NK-92 treated with Interleukin-12 subunit alpha and Interleukin-12 subunit beta, amount 100 ng/mL, for 24 hours (cell line): ENCODE results near the gene STRBP.
"Not testable (repeated sequence)": the region's sequence is repeated elsewhere in the genome, so short reads cannot be mapped to it uniquely, and the experiment has no call there.

Experiments
- DNase-seq: peaks from one replicate; lab custom pipeline; 2025; lab: John Stamatoyannopoulos, UW

Gene STRBP

DNA sequence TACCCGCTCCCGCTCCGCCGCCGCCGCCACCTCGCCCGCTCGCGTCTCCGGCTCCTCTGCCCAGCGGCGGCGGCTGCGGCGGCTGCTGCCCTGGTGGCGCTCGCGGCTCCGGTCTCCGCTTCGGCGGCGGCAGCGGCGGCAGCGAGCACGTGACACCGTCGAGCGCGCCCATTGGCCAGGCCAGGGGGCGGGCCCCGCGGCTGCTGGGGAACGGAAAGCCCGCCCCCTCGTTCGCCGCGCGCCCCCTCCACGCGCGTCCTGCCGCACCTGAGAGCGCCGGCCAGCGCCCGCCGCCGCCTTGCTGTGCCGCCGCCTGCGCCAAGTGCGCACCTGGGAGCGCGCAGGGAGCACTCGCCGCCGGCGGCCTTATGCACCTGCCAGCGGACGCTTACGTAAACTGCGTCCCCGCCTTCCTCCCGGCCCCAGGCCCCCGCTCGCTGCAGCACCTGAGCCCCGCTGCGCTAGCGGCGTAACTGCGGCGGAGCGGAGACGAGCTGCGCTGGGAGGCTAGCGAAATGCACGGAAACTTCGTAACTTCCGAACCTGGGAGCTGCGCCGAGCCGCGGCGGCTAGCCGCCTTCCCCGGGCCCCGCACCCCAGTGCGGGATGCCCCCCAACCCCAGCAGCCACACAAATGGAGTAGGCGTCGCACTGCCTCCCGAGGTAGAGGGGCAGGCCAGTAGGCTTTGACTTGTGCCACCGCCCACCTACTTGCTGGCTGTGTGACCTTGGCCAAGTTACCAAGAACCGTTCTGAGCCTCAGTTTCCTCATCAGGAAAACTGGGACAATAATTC is at the start of gene STRBP:
TSS of gene STRBP (minus strand) at position 122 of the 795 bp plus-strand sequence. CDS start 84,452 bp downstream, outside the sequence.
- peak; percentile 74 for DNase-seq

- DNase-seq, result no peak
Measured at GRCh38 chr9:123316053-123316718, 47.8 kb upstream of the STRBP start.

DNA sequence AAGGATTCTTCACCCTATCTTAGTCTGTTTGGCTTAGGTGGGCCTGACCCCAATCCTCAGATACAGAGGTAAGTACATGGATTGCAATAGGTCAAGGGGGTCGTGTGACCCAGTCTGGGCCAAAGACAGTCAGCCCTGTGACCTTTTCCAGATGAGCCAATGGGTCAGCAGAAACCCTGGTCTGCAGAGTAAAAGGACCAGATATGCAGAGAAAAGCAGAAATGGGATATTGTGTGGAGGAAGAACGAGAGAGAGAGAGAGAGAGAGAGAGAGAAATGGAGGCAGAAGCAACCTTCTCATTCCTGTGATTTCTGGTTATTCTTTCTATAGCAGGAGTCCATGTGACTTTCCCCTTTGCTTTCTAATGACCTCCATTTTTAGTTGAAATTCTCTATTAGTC is 47.2 kb upstream of the STRBP start:
- no peak for DNase-seq

DNA sequence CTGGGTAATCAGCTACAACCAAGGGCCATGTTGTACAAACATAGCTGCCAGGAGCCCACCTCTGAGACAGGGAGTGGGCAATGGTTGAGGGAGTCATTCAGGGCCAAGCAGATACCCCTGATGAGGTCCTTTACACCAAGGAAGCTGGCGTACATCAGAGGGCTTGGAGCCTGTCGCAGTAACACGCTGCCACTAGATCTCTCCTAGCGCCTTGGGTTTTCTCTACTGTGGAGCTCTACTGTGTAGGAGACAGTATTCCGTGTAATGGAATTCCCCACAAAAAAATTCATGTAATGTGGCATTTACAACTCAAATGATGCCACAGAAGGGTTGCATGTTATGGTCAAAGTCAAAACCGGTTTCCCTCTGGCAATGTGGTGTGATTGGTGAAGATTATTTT is 46.2 kb upstream of the STRBP start:
- DNase-seq, result no peak

- DNase-seq, result no peak
Measured at GRCh38 chr9:123312306-123312877, 44.0 kb upstream of the STRBP start.

- DNase-seq, result no peak
Measured at GRCh38 chr9:123311250-123311752, 42.9 kb upstream of the STRBP start.

DNA sequence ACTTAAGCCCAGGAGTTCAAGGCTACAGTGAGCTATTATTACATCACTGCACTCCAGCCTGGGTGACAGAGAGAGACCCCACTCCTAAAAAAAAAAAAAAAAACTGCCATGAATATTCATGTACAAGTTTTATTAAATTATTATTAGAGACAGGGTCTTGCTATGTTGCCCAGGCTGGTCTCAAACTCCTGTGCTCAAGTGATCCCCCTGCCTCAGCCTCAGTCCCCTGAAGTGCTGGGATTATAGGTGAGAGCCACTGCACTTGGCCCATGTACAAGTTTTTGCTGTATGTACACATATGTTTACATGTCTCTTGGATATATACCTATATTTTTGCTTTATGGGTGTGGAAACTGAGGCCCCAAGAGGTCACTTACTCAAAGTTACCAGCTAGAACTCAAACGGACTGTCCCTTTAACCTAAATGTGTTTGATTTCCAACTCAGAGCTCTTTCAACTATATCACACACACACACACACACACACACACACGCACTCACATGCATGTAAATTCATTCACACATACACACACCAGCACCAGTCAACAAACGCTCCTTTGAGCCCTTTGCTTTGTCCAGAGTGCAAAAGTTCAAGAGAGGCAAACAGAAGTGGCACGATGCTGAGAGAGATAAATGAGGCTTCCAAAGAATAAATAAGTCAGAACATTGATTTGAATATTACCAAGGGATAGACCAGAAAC is 42.3 kb upstream of the STRBP start:
- no peak for DNase-seq

DNA sequence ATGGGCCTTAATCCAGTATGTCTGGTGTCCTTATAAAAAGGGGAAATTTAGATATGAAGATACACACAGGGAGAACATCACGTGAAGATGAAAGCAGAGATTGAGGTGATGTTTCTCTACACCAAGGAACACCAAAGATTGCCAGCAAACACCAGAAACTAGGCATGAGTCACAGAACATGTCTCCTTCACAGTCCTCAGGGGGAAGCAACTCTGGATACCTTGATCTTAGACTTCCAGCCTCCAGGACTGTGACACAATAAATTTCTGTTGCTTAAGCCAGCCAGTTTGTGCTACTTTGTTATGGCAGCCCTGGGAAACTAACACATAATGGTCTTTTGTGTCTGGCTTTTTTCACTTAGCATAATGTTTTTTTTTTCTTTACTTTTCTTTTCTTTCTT is 41.2 kb upstream of the STRBP start:
- no peak for DNase-seq

GRCh38 chr9:123305879-123306278 is 37.5 kb upstream of the STRBP start:
- DNase-seq, result no peak

DNA sequence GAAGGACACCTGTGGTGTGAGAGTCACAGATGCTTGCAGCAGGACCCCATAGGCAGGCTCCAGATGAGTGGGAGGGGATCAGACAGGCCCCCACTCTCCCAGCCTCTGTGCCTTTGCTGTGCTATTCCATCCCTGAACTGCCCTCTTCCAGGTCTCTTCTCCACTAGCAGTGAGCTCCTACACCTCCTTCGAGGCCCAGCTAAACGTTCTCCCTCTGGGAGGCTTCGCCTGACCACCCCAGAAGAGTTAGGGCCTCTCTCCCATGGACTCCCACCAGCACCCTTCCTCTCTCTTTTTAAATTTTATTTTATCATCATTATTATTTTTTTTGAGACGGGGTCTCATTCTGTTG is 35.9 kb upstream of the STRBP start:
- no peak for DNase-seq

- DNase-seq, result no peak
Measured at GRCh38 chr9:123302348-123303214, 34.2 kb upstream of the STRBP start.

DNA sequence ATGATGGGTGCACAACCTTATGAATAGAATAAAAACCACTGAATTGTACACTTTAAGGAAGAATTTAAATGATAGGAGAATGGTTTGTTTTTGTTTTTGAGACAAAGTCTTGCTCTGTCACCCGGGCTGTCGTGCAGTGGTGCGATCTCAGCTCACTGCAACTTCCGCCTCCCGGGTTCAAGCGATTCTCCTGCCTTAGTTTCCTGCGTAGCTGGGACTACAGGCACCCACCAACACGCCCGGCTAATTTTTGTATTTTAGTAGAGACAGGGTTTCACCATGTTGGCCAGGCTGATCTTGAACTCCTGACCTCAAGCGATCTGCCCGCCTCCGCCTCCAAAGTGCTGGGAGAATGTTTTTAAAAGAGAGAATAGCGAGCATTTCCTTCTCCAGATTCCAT is 33.5 kb upstream of the STRBP start:
- DNase-seq, result not testable (repeated sequence)

DNA sequence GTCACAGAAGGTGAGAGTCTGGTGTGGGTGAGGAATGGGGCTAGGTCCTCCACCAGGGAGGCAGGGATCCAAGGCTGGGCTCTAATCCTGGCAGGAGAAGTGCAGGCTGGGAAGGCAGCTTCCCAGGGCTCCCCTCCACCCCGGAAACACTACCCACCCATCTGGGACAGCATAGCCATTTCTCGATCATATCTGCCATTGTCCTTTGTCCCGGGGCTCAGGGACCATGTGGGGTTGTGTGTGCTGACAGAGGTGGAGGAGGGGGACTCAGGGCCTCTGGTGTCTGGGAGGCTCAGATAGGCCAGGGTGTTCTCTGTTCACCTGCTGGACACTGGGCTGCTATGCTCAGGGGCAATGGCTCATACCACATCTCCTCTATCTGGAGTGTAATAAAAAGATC is 32.2 kb upstream of the STRBP start:
- DNase-seq, result no peak

DNA sequence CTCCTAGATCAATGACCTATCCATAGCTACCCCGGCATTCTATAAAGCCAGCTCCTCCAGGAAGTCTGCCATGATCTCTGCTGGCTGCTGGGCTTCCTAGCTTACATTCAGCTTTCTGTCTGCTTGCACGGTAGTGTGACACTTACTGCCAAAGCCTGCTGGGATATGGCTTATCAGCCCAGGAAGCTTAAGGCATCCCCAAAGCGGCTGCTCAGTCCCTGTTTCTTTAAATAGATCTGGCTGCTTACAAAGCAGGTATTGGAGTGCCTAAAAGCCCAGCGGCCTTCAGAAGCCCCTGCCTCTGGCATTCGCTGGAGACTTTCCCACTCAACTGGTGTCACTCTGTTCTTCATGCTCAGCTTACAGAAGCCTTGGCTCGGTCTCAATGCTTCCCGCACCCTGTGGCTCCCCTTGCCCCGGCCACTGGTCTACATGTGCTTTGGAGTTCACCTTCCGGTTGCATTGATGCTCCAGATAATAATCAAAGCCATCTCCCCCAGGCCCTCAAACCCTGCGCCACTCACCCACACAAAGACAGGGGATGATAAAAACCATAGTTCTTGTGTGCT is 31.3 kb upstream of the STRBP start:
- no peak for DNase-seq

- DNase-seq, result no peak
Measured at GRCh38 chr9:123296174-123296573, 27.8 kb upstream of the STRBP start.

DNA sequence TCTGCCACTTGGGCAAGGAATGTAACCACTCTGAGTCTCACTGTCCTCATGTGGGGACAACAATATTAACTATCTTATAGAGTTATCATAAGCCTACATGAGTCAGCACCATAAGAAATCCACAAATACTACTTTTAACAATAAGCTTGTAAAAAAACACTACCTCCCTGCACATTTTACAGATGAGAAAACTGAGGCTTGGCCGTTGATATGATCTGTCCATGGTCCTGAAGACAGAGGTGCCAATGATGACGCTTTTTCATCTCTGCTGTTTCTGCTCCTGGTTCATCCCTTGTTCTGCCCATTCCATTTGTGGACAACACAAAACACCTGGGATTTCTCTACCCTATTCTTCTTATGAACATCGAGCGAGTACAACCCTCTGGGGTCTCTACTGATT is 23.4 kb upstream of the STRBP start:
- no peak for DNase-seq

DNA sequence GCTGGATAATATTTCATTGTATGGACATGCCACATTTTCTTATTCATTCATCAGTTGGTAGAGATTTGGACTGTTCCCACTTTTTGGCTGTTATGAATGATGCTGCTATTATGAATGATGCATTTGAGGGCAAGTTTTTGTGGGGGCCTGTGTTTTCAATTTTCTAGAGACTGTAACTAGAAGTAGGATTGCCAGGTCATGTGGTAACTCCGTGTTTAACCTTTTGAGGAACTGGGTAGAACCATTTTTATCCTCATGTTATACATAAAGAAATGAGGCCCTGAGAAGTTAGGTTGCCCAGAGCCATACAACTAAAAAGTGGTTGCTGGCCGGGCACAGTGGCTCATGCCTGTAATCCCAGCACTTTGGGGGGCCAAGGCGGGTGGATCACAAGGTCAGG is 22.4 kb upstream of the STRBP start:
- no peak for DNase-seq

- no peak for DNase-seq
Measured at GRCh38 chr9:123287639-123288038, 19.3 kb upstream of the STRBP start.

DNA sequence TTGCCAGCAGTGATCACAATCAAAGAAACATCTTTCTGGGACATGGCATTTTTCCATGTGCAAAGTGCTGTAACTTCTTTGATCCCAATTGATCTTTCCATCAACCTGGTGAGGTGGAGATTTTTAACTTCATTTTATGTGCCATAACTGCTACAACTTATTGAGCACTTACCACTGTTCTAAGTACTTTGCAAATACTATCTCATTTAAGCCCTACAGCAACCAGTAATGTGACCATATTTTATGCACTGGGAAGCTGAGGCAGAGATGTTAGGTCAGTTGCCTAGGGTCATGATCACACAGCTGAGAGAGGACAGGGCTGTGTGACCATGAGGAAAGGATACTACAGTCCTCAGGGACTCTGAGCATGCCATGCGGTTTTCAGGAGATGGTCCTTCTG is 17.9 kb upstream of the STRBP start:
- DNase-seq, result no peak

DNA sequence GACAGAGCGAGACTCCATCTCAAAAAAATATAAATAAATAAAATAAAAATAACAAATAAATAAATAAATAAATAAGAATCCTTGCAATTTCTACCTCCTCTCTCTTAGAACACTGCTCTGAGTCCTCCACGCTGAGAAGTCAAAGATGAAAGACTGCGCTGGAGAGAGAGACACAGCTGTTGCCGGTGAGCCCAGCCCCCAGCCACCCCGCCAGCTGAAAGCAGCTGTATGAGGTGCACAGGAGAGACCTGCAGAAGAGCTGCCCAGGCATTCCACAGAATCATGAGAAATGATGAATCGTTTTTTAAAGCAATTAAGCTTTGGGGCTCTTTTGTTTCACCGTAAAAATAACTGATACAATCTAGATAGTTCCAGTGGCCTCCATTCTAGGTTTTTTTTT is 16.3 kb upstream of the STRBP start:
- DNase-seq, result no peak

GRCh38 chr9:123283455-123283854 is 15.1 kb upstream of the STRBP start:
- no peak for DNase-seq
